Trophoblast cell (in vitro differentiated cells and primary cell): Measurements from ENCODE around the gene DAPK3.
"Not testable (repeated sequence)": the region's sequence is repeated elsewhere in the genome, so short reads cannot be mapped to it uniquely, and the experiment has no call there.

Experiments
- DNase-seq, 2 donors: peaks; one replicate each; pipeline ENCODE4 v3.0.0-alpha.2; 2016
- H2AFZ ChIP-seq: 2 replicates; pipeline ENCODE4 v1.6.1; 2013; ENCODE audit warnings: low read length, moderate library complexity, mild to moderate bottlenecking; ENCODE audit not compliant: insufficient read depth, poor library complexity
- H2AK5ac ChIP-seq: 2 replicates; pipeline ENCODE4 v1.6.1; 2013; ENCODE audit warnings: mild to moderate bottlenecking, low read length
- H2BK120ac ChIP-seq: 2 replicates; pipeline ENCODE4 v1.6.1; 2013; ENCODE audit warnings: low read length, mild to moderate bottlenecking, moderate library complexity; ENCODE audit not compliant: insufficient read depth, poor library complexity
- H2BK12ac ChIP-seq: 2 replicates; pipeline ENCODE4 v1.6.1; 2013; ENCODE audit warnings: mild to moderate bottlenecking, low read length, moderate library complexity
- H2BK5ac ChIP-seq: 2 replicates; pipeline ENCODE4 v1.6.1; 2013; ENCODE audit warnings: low read length, low read depth, moderate library complexity, mild to moderate bottlenecking; ENCODE audit not compliant: poor library complexity
- H3K14ac ChIP-seq: 2 replicates; pipeline ENCODE4 v1.6.1; 2013; ENCODE audit warnings: mild to moderate bottlenecking, low read length
- H3K18ac ChIP-seq: 2 replicates; pipeline ENCODE4 v1.6.1; 2013; ENCODE audit warnings: mild to moderate bottlenecking, low read length
- H3K23ac ChIP-seq: 2 replicates; pipeline ENCODE4 v1.6.1; 2013; ENCODE audit warnings: low read length
- H3K27ac ChIP-seq: 2 replicates; pipeline ENCODE4 v1.5.1; 2013; ENCODE audit warnings: low read depth, mild to moderate bottlenecking, inconsistent platforms, low read length, moderate library complexity
- H3K27me3 ChIP-seq: 2 replicates; pipeline ENCODE4 v1.6.1; 2013; ENCODE audit warnings: inconsistent platforms, mild to moderate bottlenecking, low read length, moderate library complexity; ENCODE audit not compliant: insufficient read depth
- H3K36me3 ChIP-seq, 2 experiments: 1 replicate in 1 of 2; 2 replicates in 1 of 2; pipeline ENCODE4 v1.6.1; 2013; ENCODE audit warnings: low read length in 2 of 2, mild to moderate bottlenecking in 2 of 2, moderate library complexity in 1 of 2; ENCODE audit not compliant: insufficient read depth in 2 of 2, control insufficient read depth in 1 of 2
- H3K4ac ChIP-seq: 2 replicates; pipeline ENCODE4 v1.6.1; 2013; ENCODE audit warnings: low read depth, mild to moderate bottlenecking, low read length, moderate library complexity
- H3K4me1 ChIP-seq, 2 experiments: 1 replicate in 1 of 2; 2 replicates in 1 of 2; pipeline ENCODE4 v1.6.1; 2013; ENCODE audit warnings: low read length in 2 of 2, mild to moderate bottlenecking in 2 of 2, moderate library complexity in 1 of 2; ENCODE audit not compliant: insufficient read depth in 2 of 2, control insufficient read depth in 1 of 2
- H3K4me2 ChIP-seq: 2 replicates; pipeline ENCODE4 v1.6.1; 2013; ENCODE audit warnings: inconsistent platforms, mild to moderate bottlenecking, low read length, moderate library complexity
- H3K4me3 ChIP-seq: 2 replicates; pipeline ENCODE4 v1.5.1; 2013; ENCODE audit warnings: mild to moderate bottlenecking, low read depth, low read length, inconsistent platforms
- H3K79me1 ChIP-seq: one replicate; pipeline ENCODE4 v1.6.1; 2013; ENCODE audit warnings: low read length
- H3K79me2 ChIP-seq: 2 replicates; pipeline ENCODE4 v1.6.1; 2013; ENCODE audit warnings: low read length, mild to moderate bottlenecking; ENCODE audit not compliant: control insufficient read depth, insufficient read depth, poor library complexity
- H3K9ac ChIP-seq: 2 replicates; pipeline ENCODE4 v1.6.1; 2013; ENCODE audit warnings: mild to moderate bottlenecking, low read length
- H3K9me3 ChIP-seq: 2 replicates; pipeline ENCODE4 v1.6.1; 2013; ENCODE audit warnings: low read depth, mild to moderate bottlenecking, control low read depth, inconsistent platforms, low read length; ENCODE audit not compliant: insufficient read depth
- H4K12ac ChIP-seq: 2 replicates; pipeline ENCODE4 v1.6.1; 2013; ENCODE audit warnings: low read depth, mild to moderate bottlenecking, low read length, moderate library complexity
- H4K8ac ChIP-seq: 2 replicates; pipeline ENCODE4 v1.6.1; 2013; ENCODE audit warnings: low read depth, mild to moderate bottlenecking, low read length, moderate library complexity
- H4K91ac ChIP-seq: one replicate; pipeline ENCODE4 v1.6.1; 2013; ENCODE audit warnings: low read depth, mild to moderate bottlenecking, low read length, moderate library complexity
- WGBS: extraction: QIAGEN DNeasy Blood & Tissue Kit; methylation state at CpG from one replicate; pipeline ENCODE4 v1.1.7; 2013; ENCODE audit warnings: missing lambda C conversion rate; ENCODE audit not compliant: insufficient read length, insufficient coverage; ENCODE audit errors: extremely low coverage; 5-methylcytosine and 5-hydroxymethylcytosine counted together

The DAPK3 gene

GRCh38 chr19:4013886-4014540 lies 43.1 kb upstream of the DAPK3 start:
- H3K79me1 ChIP-seq = peaks cover 13% of the 10 kb centered on the region
- peaks cover 32 to 38% of the 10 kb centered on the region in 2 experiments for H3K4me1 ChIP-seq
- H3K9me3 ChIP-seq = no peaks in the 10 kb centered on the region
- no peak for DNase-seq
- no peak overlapping the region for H3K14ac ChIP-seq
- no peak overlapping the region for H3K23ac ChIP-seq
- no peak overlapping the region for H4K91ac ChIP-seq
- H4K8ac ChIP-seq = no peak overlapping the region
- peaks cover 47 to 55% of the 10 kb centered on the region in 2 experiments for H3K36me3 ChIP-seq
- H3K9ac ChIP-seq = no peak overlapping the region
- no peaks in the 10 kb centered on the region for H3K27me3 ChIP-seq
- no peak overlapping the region for H2BK120ac ChIP-seq
- H3K27ac ChIP-seq = no peak overlapping the region
- peaks cover 20% of the 10 kb centered on the region for H3K79me2 ChIP-seq
- no peak overlapping the region for H2AK5ac ChIP-seq
- WGBS = no CpG with 5 or more reads among the region's 20 CpGs
- H3K4me2 ChIP-seq = no peak overlapping the region
- peak overlapping the region; percentile 2 for H3K4ac ChIP-seq
- no peak overlapping the region for H2AFZ ChIP-seq
- no peak overlapping the region for H4K12ac ChIP-seq
- H2BK5ac ChIP-seq = no peak overlapping the region
- no peak overlapping the region for H3K18ac ChIP-seq
- no peak overlapping the region for H3K4me3 ChIP-seq
- no peak overlapping the region for H2BK12ac ChIP-seq

DNA sequence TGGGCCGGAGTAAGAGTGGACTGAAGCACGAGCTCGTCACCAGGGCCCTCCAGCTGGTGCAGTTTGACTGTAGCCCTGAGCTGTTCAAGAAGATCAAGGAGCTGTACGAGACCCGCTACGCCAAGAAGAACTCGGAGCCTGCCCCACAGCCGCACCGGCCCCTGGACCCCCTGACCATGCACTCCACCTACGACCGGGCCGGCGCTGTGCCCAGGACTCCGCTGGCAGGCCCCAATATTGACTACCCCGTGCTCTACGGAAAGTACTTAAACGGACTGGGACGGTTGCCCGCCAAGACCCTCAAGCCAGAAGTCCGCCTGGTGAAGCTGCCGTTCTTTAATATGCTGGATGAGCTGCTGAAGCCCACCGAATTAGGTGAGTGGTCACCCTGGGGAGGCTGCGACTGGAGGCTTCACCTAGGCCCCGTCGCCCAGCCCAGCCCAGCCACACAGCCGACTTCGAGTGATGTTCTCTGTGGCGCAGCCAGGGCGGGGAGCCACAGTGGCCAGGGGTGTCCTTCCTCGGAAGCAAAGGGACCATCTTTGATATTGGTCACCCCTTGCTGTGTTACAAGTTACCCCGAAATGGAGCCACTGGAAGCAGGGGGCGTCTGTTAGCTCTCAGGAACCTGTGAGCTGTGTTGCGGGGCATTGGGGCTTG lies 42.2 kb upstream of the DAPK3 start:
- no peak overlapping the region for H3K23ac ChIP-seq
- no peak overlapping the region for H3K18ac ChIP-seq
- no peak overlapping the region for H3K4me3 ChIP-seq
- H3K27me3 ChIP-seq = no peaks in the 10 kb centered on the region
- no peak overlapping the region for H3K14ac ChIP-seq
- peaks cover 42 to 50% of the 10 kb centered on the region in 2 experiments for H3K36me3 ChIP-seq
- no peak overlapping the region for H4K12ac ChIP-seq
- H2BK12ac ChIP-seq = no peak overlapping the region
- H4K8ac ChIP-seq = no peak overlapping the region
- H4K91ac ChIP-seq = no peak overlapping the region
- H3K9ac ChIP-seq = no peak overlapping the region
- no peak overlapping the region for H3K27ac ChIP-seq
- no peak overlapping the region for H3K4ac ChIP-seq
- peaks cover 36 to 46% of the 10 kb centered on the region in 2 experiments for H3K4me1 ChIP-seq
- H2BK5ac ChIP-seq = no peak overlapping the region
- no peak overlapping the region for H2BK120ac ChIP-seq
- H3K79me2 ChIP-seq = peaks cover 28% of the 10 kb centered on the region
- H2AFZ ChIP-seq = no peak overlapping the region
- no peak for DNase-seq
- no peaks in the 10 kb centered on the region for H3K9me3 ChIP-seq
- peaks cover 14% of the 10 kb centered on the region for H3K79me1 ChIP-seq
- H3K4me2 ChIP-seq = no peak overlapping the region
- H2AK5ac ChIP-seq = no peak overlapping the region
- WGBS = no CpG with 5 or more reads among the region's 33 CpGs

GRCh38 chr19:4012092-4012974 lies 41.4 kb upstream of the DAPK3 start:
- Histone ChIP-seq H4K8ac (no peak overlapping the region), H3K14ac (no peak overlapping the region), H3K4me3 (no peak overlapping the region), H4K12ac (no peak overlapping the region), H3K4me1 (peaks cover 36 to 46% of the 10 kb centered on the region in 2 experiments), H3K18ac (no peak overlapping the region), H3K27ac (no peak overlapping the region), H2AFZ (no peak overlapping the region), H3K4me2 (no peak overlapping the region), H3K9me3 (no peaks in the 10 kb centered on the region), H3K36me3 (peaks cover 40 to 50% of the 10 kb centered on the region in 2 experiments), H3K9ac (no peak overlapping the region), H3K23ac (no peak overlapping the region), H3K4ac (no peak overlapping the region), H2BK12ac (no peak overlapping the region), H2BK5ac (no peak overlapping the region), H2BK120ac (no peak overlapping the region), H4K91ac (no peak overlapping the region), H3K27me3 (no peaks in the 10 kb centered on the region), H3K79me1 (peaks cover 17% of the 10 kb centered on the region), H3K79me2 (peaks cover 31% of the 10 kb centered on the region), H2AK5ac (no peak overlapping the region)
- no peak for DNase-seq
- WGBS = no CpG with 5 or more reads among the region's 27 CpGs

GRCh38 chr19:4011430-4011829 lies 40.5 kb upstream of the DAPK3 start:
- H3K9me3 ChIP-seq, H2AK5ac ChIP-seq, H3K4me2 ChIP-seq, H2BK12ac ChIP-seq, H2BK120ac ChIP-seq, H3K4me3 ChIP-seq, H4K91ac ChIP-seq, H3K23ac ChIP-seq, H4K8ac ChIP-seq, DNase-seq, H4K12ac ChIP-seq, H3K14ac ChIP-seq, H2BK5ac ChIP-seq, H2AFZ ChIP-seq, H3K18ac ChIP-seq, H3K27ac ChIP-seq, H3K27me3 ChIP-seq, H3K9ac ChIP-seq: not testable (repeated sequence)
- Histone ChIP-seq H3K4me1 (peaks cover 34 to 43% of the 10 kb centered on the region in 2 experiments), H3K79me1 (peaks cover 23% of the 10 kb centered on the region), H3K36me3 (peaks cover 38 to 44% of the 10 kb centered on the region in 2 experiments), H3K4ac (peak overlapping the region; percentile 7), H3K79me2 (peaks cover 33% of the 10 kb centered on the region)
- WGBS = no CpG with 5 or more reads among the region's 6 CpGs
